ENCODE data around the gene SEMA3C.

GRCh38 chr7:80804589-80804988 is 114.3 kb downstream of the SEMA3C start:
- TF ChIP-seq CTCF (IDR thresholded peaks at IDR 0.05) = no peak
- no peak for TF ChIP-seq POLR2A (IDR thresholded peaks at IDR 0.05)
